IgD-negative memory B cell (primary cell): ENCODE measurements around the gene SDC1. TPM values are rescaled to one million over a fixed set of nuclear protein-coding genes. Genes with fewer than 3 reads are reported as not detected.
"Not testable (repeated sequence)": the region's sequence is repeated elsewhere in the genome, so short reads cannot be mapped to it uniquely, and the experiment has no call there.

Source experiments
- H3K27ac Mint-ChIP-seq, 3 donors: one replicate each; pipeline ENCODE4 v1.8.0; 2020 to 2022; ENCODE audit warnings: mild to moderate bottlenecking in 3 of 3, mixed read lengths in 3 of 3, moderate library complexity in 1 of 3
- H3K27me3 Mint-ChIP-seq: one replicate; pipeline ENCODE4 v1.8.0; 2021; ENCODE audit warnings: mixed read lengths
- H3K36me3 Mint-ChIP-seq: one replicate; pipeline ENCODE4 v1.8.0; 2020; ENCODE audit warnings: mild to moderate bottlenecking, mixed read lengths
- H3K4me1 Mint-ChIP-seq, 3 donors: one replicate each; pipeline ENCODE4 v1.8.0; 2020 to 2022; ENCODE audit warnings: mixed read lengths in 3 of 3, mild to moderate bottlenecking in 1 of 3
- H3K4me3 Mint-ChIP-seq, 4 donors: one replicate each; pipeline ENCODE4 v1.8.0; 2020 to 2022; ENCODE audit warnings: mild to moderate bottlenecking in 4 of 4, mixed read lengths in 4 of 4, moderate library complexity in 3 of 4
- H3K9me3 Mint-ChIP-seq, 3 donors: one replicate each; pipeline ENCODE4 v1.8.0; 2020 to 2021; ENCODE audit warnings: mixed read lengths in 3 of 3, mild to moderate bottlenecking in 1 of 3
- polyA plus RNA-seq: library from polyadenylated mRNA; unstranded; fragments of 300-500 nt; fragmentation: Illumina TruSeq; gene quantifications from one replicate; pipeline ENCODE4 v1.2.3, GENCODE V29; 2021

The SDC1 gene
- 1.3 TPM for polyA plus RNA-seq

GRCh38 chr2:20224716-20225293 is at the start of gene SDC1:
Gene SDC1 (minus strand): TSS chr2:20225130. CDS start chr2:20224867, 263 bp downstream.
- H3K27me3 Mint-ChIP-seq: peaks cover 39% of the 10 kb centered on the region
- peaks cover 0 to 6% (median 3%) of the 10 kb centered on the region in 3 donors for H3K4me1 Mint-ChIP-seq
- no peak within 1 kb of the TSS for H3K27ac Mint-ChIP-seq
- H3K9me3 Mint-ChIP-seq: no peaks in the 10 kb centered on the region
- peaks cover 2% of the 10 kb centered on the region for H3K36me3 Mint-ChIP-seq
- peak within 1 kb of the TSS; percentile 68 to 87 (median 76) for H3K4me3 Mint-ChIP-seq

- Mint-ChIP-seq H3K27ac (no peak overlapping the region), H3K27me3 (no peaks in the 10 kb centered on the region), H3K4me1 (peaks cover 0 to 4% (median 0%) of the 10 kb centered on the region in 3 donors), H3K4me3 (no peak overlapping the region), H3K9me3 (no peaks in the 10 kb centered on the region), H3K36me3 (no peaks in the 10 kb centered on the region)
These were observed 48.1 kb upstream of the SDC1 start for GRCh38 chr2:20273042-20273441.

DNA sequence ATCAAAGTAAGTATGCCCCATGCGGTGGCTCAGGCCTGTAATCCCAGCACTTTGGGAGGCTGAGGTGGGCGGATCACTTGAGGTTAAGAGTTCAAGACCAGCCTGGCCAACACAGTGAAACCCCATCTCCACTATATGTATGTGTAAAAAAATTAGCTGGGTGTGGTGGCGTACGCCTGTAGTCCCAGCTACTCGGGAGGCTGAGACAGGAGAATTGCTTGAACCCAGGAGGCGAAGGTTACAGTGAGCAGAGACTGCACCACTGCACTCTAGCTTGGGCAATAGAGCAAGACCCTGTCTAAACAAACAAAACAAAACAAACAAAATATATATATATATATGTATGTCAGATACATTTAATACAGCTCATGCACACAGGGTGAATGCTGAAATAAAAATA is 43.4 kb upstream of the SDC1 start:
- H3K4me3 Mint-ChIP-seq, H3K36me3 Mint-ChIP-seq: not testable (repeated sequence)

GRCh38 chr2:20267529-20267928 is 42.6 kb upstream of the SDC1 start:
- Mint-ChIP-seq H3K27me3 (no peaks in the 10 kb centered on the region), H3K27ac (peak overlapping the region in 2 of 3 donors; percentile 77 to 84), H3K4me1 (peaks cover 2 to 7% (median 3%) of the 10 kb centered on the region in 3 donors), H3K9me3 (no peaks in the 10 kb centered on the region), H3K36me3 (peaks cover 2% of the 10 kb centered on the region), H3K4me3 (no peak overlapping the region)

More for the DNA sequence above, 43.4 kb upstream of the SDC1 start:
- not testable (repeated sequence) for H3K9me3 Mint-ChIP-seq, H3K27me3 Mint-ChIP-seq, H3K4me1 Mint-ChIP-seq, H3K27ac Mint-ChIP-seq

- Mint-ChIP-seq H3K27me3 (no peaks in the 10 kb centered on the region), H3K4me3 (no peak overlapping the region), H3K4me1 (peaks cover 2 to 7% (median 3%) of the 10 kb centered on the region in 3 donors), H3K9me3 (no peaks in the 10 kb centered on the region), H3K27ac (no peak overlapping the region), H3K36me3 (peaks cover 5% of the 10 kb centered on the region)
These were observed 39.7 kb upstream of the SDC1 start for GRCh38 chr2:20264629-20265028.

DNA sequence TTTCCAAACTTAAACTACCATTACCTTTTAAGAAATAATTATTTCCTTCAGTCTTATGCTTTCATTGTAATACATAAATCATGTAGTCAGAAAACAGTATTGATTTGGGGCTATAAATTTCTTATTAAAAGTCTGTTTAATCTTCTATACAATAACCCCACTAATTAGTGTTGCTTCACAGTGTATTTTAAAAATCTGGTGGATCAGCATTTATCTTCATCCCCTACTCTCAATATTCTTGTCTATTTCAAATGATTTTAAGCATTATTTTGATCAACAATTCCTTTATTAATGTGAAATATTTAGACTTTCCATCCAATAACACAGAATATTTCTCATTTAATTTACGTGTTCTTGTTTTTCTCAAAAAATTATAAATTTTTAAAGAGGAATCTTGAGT is 32.5 kb upstream of the SDC1 start:
- H3K27me3 Mint-ChIP-seq: no peaks in the 10 kb centered on the region
- H3K4me1 Mint-ChIP-seq: no peaks in the 10 kb centered on the region
- H3K27ac Mint-ChIP-seq: no peak overlapping the region
- H3K9me3 Mint-ChIP-seq: no peaks in the 10 kb centered on the region
- peaks cover 5% of the 10 kb centered on the region for H3K36me3 Mint-ChIP-seq
- no peak overlapping the region for H3K4me3 Mint-ChIP-seq

- H3K4me3 Mint-ChIP-seq: no peak overlapping the region
- H3K27ac Mint-ChIP-seq: no peak overlapping the region
- no peaks in the 10 kb centered on the region for H3K9me3 Mint-ChIP-seq
- H3K4me1 Mint-ChIP-seq: no peaks in the 10 kb centered on the region
- H3K27me3 Mint-ChIP-seq: no peaks in the 10 kb centered on the region
- H3K36me3 Mint-ChIP-seq: peaks cover 6% of the 10 kb centered on the region
These were observed 29.8 kb upstream of the SDC1 start for GRCh38 chr2:20254731-20255130.

GRCh38 chr2:20250436-20250835 is 25.5 kb upstream of the SDC1 start:
- Mint-ChIP-seq H3K36me3 (peaks cover 7% of the 10 kb centered on the region), H3K27me3 (no peaks in the 10 kb centered on the region), H3K9me3 (no peaks in the 10 kb centered on the region), H3K27ac (peak overlapping the region in 1 of 3 donors; percentile 41), H3K4me3 (no peak overlapping the region), H3K4me1 (no peaks in the 10 kb centered on the region)

DNA sequence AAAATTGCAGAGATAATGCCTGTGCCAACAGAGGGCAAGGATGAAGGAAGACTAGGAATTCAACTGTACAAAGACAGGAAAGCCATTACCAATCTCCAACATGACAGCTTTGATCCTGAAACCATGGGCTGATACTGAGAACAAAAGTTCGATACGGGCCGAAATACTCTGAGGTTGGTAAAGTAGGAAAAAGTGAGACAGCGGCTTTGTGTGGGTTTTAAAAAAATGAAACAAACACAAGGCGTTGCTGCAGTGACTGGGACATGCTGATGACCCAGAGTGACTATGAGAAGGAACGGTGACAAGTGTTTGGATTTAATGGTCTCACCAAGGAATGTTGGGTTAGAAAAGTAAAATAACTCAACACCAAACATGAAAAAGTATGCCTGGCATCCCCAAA is 24.2 kb upstream of the SDC1 start:
- Mint-ChIP-seq H3K27me3 (no peaks in the 10 kb centered on the region), H3K4me1 (no peaks in the 10 kb centered on the region), H3K9me3 (no peaks in the 10 kb centered on the region), H3K4me3 (no peak overlapping the region), H3K36me3 (peaks cover 7% of the 10 kb centered on the region), H3K27ac (no peak overlapping the region)

DNA sequence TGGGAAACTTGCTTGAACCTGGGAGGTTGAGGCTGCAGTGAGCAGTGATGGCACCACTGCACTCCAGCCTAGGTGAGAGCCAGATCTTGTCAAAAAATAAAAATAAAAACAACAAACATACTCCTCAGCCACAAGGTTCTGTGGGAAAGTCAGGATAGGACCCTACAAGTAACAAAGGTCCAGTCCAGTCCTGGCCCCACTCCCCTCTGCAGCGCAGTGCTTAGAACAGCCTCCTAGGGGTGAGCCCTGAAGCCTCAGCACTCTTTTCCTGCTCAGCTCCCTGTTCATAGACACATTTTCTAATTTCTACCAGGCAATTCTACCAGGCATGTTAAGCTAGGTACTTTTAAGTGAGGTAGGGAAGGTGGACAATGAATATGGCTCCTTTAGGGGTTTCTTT is 22.2 kb upstream of the SDC1 start:
- Mint-ChIP-seq H3K36me3 (peaks cover 7% of the 10 kb centered on the region), H3K9me3 (no peaks in the 10 kb centered on the region), H3K27ac (peak overlapping the region in 1 of 3 donors; percentile 59), H3K27me3 (no peaks in the 10 kb centered on the region), H3K4me3 (no peak overlapping the region), H3K4me1 (peaks cover 0 to under 1% (median 0%) of the 10 kb centered on the region in 3 donors)

GRCh38 chr2:20243637-20244036 is 18.7 kb upstream of the SDC1 start:
- H3K36me3 Mint-ChIP-seq, H3K9me3 Mint-ChIP-seq, H3K27me3 Mint-ChIP-seq, H3K4me1 Mint-ChIP-seq, H3K4me3 Mint-ChIP-seq: not testable (repeated sequence)
- peak overlapping the region in 2 of 3 donors; percentile 46 to 63 for H3K27ac Mint-ChIP-seq

- Mint-ChIP-seq H3K4me1 (peaks cover 0 to 6% (median 0%) of the 10 kb centered on the region in 3 donors), H3K9me3 (no peaks in the 10 kb centered on the region), H3K27me3 (peaks cover 4% of the 10 kb centered on the region), H3K27ac (peak overlapping the region in 2 of 3 donors; percentile 18 to 48), H3K36me3 (no peaks in the 10 kb centered on the region), H3K4me3 (peak overlapping the region in 1 of 4 donors; percentile 43)
These were observed 17.9 kb upstream of the SDC1 start for GRCh38 chr2:20242727-20243377.

DNA sequence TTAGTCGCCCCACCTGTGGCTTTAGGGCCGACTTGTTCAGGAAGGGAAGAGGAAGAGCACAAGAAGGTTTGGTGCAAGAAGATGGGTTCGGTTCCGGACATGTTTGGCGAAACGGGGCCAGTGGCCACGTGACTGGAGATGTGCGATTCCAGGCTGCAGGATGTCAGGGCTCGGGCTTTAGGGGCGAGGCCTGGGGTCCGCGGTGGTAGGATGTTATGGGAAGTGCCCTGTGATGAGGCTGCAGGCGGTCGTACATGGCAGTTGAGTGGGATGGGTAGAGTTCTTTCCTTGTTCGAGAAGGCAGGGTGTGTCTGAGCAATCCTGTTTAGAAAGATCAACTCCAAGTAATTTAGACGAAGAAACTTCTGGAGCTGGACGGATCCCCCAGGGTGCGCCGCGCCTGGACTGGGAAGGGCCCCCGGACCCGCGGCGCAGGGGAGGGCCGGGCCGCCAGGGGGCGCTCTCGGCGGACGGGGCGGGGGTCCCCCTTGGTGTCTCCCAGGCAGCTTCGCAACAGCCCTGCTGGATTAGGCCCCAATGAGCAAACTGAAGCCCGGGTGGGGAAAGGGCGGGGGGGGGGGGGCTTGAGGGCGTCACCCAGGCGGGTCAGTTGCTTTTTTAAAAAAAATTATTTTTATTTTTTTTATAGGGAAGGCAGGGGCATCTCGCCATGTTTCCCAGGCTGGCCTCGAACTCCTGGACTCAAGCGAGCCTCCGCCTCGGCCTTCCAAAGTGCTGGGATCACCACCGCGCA is 17.2 kb upstream of the SDC1 start:
- Mint-ChIP-seq H3K27me3 (peaks cover 7% of the 10 kb centered on the region), H3K4me1 (peaks cover 0 to 6% (median 0%) of the 10 kb centered on the region in 3 donors), H3K9me3 (no peaks in the 10 kb centered on the region), H3K4me3 (peak overlapping the region in 1 of 4 donors; percentile 85), H3K27ac (no peak overlapping the region), H3K36me3 (no peaks in the 10 kb centered on the region)

GRCh38 chr2:20240291-20240690 is 15.4 kb upstream of the SDC1 start:
- not testable (repeated sequence) for H3K4me3 Mint-ChIP-seq, H3K9me3 Mint-ChIP-seq, H3K27me3 Mint-ChIP-seq, H3K4me1 Mint-ChIP-seq, H3K27ac Mint-ChIP-seq, H3K36me3 Mint-ChIP-seq

- H3K4me3 Mint-ChIP-seq: no peak overlapping the region
- no peaks in the 10 kb centered on the region for H3K9me3 Mint-ChIP-seq
- H3K4me1 Mint-ChIP-seq: peaks cover 0 to 4% (median 1%) of the 10 kb centered on the region in 3 donors
- H3K27me3 Mint-ChIP-seq: peaks cover 15% of the 10 kb centered on the region
- no peak overlapping the region for H3K27ac Mint-ChIP-seq
- no peaks in the 10 kb centered on the region for H3K36me3 Mint-ChIP-seq
These were observed 11.6 kb upstream of the SDC1 start for GRCh38 chr2:20236496-20236895.
